HG03354 (cell line): Measurements from ENCODE around the gene HERC3.
A peak's percentile ranks its signal among the peaks of the same experiment; 100 is the strongest.

Experiments
- ATAC-seq: cut with Tn5 transposase; IDR thresholded peaks from one replicate; pipeline ENCODE4 v1.9.1; 2021; ENCODE audit warnings: mild to moderate bottlenecking; ENCODE audit not compliant: unreplicated experiment, poor library complexity, severe bottlenecking

HERC3 gene

DNA sequence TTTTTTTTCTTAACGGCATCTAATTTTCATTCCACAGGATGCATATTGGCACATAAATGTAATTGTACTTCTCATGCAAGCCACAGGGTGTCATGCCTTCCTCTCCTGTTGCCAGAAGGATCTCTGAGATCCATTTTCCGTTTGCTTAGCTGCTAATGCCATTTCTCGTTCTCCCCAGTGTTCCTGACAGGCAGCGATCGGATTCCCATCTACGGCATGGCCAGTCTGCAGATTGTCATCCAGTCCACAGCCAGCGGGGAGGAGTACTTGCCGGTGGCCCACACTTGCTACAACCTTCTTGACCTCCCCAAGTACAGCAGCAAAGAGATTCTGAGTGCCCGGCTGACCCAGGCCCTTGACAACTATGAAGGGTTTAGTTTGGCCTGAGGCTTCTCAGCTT lies 114.3 kb downstream of the HERC3 start:
- ATAC-seq = no peak

DNA sequence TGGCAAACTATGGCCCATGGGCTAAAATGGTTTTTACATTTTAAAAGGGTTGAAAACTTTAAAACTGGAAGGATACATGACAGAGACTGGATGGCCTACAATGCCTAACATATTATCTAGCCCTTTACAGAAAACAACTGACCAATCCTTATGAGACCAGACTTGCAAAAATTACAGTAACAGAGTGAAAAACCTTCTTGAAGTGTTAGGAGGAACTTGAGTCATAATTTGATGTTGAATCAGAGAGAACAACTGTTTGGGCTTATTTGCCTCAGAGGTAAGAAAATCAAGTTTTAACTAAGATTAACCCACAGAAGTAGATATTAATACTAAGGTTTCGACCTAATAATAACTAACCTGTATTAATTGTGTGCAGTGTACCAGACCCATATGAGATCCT lies 117.7 kb downstream of the HERC3 start:
- no peak for ATAC-seq

GRCh38 chr4:88713782-88714181 lies 121.5 kb downstream of the HERC3 start:
- no peak for ATAC-seq

GRCh38 chr4:88718098-88718497 lies 125.8 kb downstream of the HERC3 start:
- no peak for ATAC-seq

DNA sequence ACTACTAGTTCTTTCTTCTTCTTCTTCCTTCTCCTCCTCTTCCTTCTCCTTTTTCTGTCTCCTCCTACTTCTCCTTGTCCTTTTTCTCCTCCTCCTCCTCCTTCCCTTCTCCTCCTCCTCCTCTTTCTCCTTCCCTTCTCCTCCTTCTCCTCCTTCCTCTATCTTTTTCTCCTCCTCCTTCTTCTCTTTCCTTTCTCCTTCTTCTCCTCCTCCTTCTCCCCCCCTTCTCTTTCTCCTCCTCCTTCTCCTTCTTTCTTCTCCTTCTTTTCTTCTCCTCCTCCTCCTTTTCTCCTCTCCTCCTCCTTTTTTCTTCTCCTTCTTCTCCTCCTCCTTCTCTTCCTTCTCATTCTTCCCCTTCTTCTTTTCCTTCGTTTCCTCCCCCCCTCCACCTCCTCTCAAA lies 127.1 kb downstream of the HERC3 start:
- ATAC-seq = no peak

DNA sequence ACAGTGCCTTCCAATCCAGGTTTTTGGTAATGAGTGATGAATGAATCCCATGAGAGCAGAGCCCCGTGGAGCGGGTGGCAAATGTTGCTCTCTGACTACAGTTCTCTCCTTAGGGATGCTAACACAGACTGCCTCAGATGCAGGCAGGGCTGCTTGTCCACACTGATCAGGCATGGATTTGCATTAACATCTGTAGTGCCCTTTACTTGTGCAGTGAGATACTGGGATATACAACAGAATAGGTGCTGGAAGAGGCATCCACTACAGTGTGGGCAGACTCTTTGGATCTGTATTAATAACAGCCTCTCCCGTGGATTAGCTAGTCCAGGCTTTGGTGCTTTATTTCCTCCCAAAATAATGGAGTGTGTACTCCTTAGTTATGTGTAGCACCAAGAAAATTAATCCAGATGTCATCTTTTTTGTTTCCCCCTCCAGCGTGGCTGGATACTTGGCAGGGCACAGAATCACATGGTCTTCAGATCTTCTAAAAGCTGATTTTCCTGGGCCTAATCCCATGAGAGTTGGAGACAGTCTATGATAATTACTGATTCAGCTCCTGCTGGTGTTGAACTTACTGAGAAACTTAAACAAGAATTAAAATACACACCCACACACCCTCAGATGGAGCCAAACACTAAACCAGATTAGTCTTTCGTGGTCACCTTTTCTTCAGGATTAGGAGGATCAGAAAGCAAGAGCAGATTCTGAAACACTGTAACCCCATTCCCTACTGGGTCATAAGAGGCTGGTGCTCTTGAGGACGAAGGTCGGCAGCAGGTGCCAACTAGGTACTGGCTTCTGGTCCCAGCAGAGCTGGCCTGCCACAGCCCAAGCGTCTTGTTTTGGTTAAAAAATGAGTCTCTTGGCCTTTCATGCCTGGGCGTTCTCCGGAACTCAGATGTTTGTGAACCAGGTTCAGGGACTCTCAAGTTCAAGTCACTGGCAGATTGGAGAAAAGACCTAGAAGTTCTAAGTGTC lies 128.5 kb downstream of the HERC3 start:
- no peak for ATAC-seq

DNA sequence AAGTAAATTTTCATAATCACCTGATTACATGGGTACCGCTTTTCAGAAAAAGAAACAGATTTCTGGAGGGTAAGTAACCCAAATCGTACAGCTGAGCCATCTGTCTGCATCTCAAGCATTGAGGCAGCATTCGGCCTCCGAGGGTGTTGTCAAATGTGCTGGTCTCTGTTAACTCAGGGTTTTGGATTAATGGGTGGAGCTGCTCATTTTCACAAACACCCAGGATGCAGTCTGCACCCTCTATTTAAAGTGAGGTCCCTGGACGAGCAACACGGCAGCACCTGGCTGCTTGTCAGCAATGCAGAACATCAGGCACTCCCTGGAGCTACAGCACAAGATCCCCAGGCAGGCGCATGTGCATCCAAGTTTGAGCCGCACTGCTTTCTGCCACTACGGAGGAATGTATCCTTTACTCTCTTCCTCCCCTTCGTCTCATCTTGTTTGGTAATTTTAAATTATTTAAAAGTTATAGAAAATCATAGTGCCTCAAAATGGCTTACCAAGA lies 130.0 kb downstream of the HERC3 start:
- no peak for ATAC-seq

DNA sequence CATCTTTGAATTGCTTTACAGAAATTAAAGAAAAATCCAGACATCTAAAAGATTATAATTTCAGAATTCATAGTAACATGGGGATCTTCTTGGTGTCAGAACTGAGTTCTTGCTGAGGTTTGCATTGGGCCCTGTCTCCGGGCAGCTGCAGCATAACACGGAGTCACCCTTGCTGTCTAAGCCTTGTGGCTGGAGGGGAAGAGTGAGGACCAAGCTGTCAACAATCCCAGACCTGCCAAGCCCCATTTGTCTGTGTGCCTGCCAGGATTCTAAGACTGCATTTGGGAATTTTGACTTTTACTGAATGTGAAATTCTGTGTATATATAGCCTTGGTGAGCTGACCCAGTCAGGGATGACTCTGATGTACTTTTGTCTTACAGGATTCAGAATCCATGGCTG lies 130.5 kb downstream of the HERC3 start:
- no peak for ATAC-seq

DNA sequence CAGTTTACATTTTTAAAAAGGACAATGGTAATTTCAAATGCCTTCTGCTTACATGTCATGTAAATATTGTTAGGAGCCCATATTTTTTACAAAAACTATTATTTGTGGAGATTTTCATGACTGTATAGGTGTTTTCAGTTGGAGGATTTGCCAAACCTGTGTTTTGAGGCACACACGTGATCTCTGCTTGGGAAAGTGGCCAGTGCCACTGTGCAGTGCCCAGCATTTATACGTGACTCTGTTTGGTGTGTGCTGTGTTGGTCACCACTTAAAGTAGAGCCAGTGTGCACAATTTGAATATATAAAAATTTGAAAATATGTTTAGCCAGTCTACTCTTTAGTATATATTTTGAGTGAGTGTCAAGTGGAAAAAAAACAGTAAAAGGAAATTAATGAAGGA lies 132.1 kb downstream of the HERC3 start:
- no peak for ATAC-seq

DNA sequence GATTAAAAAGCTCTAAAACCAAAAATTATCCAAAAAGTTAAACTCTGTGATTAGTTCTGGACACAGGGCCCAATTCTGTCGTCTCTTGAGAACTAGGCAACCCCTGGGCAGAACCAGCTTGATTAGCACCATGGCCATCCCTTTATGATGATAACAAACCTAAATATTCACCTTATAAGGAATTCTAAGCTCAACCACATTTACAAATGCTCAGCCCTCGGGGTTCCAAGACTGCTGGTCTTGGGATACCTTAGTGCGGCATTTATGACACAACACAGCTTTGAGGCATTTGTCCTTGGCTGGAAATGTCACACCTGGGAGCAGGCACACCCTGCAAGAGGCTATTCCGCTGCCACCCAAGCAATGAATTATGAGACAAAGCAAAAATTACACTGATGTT lies 132.9 kb downstream of the HERC3 start:
- no peak for ATAC-seq

- no peak for ATAC-seq
These were observed 133.7 kb downstream of the HERC3 start for GRCh38 chr4:88725986-88726385.

DNA sequence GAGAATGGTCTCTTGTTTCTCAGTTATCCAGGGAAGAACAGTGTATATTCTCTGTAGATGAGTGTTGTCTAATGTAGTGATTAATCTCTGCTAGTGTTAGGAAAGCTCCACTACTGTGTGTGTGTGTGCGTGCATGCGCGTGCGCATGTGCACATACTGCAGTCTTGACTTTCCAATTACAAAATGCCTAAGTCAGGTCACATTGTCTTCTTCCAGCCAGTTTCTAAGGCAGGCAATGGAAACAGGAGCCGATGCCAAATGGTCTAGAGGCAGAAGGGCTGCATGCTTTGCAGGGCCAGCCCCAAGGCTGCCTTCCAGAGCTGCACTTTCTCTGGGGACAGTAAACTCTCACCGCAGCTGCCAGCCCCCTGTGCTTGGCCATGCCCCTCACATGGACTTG lies 135.9 kb downstream of the HERC3 start:
- ATAC-seq = no peak

GRCh38 chr4:88729146-88729760 lies 137.0 kb downstream of the HERC3 start:
- no peak for ATAC-seq

DNA sequence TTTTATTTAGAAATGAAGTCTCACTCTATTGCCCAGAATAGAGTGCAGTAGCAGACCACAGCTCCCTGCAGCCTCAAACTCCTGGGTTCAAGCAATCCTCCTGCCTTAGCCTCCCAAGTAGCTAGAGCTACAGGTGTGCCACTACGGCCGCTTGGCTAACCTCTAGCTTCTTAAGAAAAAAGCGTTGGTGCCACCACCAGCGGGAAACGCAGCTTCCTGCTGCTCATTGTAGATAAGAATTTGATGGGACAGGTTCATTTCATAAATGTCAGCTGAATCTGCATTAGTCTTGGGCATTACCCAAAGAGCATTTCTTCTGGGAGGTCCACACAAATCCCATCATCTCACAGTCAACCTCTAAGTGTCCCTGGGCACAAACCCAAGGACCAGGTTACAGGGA lies 138.5 kb downstream of the HERC3 start:
- ATAC-seq = no peak

GRCh38 chr4:88731381-88731780 lies 139.1 kb downstream of the HERC3 start:
- no peak for ATAC-seq

DNA sequence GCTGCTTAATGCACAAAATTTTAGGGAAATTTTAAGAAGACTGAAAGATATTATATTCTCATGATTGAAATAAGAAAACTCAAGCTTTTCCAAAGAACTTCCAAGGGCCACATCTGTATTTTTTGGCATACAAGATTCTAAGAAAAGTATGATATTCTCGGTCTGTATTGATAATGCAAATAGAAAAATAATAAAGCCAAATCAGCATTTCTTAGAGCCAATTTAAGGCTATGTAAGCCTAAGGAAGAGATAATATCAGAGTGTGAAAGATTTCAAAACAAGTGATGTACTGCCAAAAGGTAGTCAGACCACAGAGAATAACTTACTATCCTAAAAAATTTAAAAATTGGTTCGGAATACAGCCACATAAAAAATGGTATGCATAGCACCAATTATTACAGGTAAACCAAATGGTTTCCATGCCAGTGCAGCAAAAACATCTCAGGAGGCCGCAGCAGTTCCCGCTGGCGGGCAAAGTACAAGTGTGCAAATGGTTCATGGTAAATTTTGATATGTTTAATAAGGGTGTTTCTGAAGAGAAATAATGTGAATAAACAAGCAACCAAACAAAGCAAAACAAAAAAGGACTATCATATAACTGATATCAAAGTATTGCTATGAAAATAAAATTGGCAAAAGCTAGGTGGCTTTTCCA lies 140.6 kb downstream of the HERC3 start:
- no peak for ATAC-seq

GRCh38 chr4:88734403-88734949 lies 142.2 kb downstream of the HERC3 start:
- no peak for ATAC-seq

GRCh38 chr4:88735564-88735963 lies 143.3 kb downstream of the HERC3 start:
- ATAC-seq = no peak

DNA sequence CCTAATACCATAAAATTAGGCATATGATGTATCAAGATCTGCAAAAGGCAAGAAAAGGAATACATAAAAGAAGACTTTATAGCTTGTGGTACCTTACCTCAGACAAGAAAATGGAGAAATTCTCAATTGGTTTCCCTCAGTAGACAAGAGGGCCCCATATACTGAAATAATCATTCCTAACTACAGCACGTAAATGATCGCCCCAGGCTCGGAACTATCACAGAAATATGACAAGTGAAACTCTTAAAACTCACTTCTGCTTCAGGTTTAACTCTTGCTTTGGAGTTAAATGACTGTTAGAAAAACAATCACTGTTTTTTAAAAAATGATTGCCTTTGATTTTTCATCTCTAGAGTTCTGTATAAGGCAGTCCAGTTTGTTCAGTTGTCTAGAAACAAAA lies 144.0 kb downstream of the HERC3 start:
- ATAC-seq = peak; percentile 35

DNA sequence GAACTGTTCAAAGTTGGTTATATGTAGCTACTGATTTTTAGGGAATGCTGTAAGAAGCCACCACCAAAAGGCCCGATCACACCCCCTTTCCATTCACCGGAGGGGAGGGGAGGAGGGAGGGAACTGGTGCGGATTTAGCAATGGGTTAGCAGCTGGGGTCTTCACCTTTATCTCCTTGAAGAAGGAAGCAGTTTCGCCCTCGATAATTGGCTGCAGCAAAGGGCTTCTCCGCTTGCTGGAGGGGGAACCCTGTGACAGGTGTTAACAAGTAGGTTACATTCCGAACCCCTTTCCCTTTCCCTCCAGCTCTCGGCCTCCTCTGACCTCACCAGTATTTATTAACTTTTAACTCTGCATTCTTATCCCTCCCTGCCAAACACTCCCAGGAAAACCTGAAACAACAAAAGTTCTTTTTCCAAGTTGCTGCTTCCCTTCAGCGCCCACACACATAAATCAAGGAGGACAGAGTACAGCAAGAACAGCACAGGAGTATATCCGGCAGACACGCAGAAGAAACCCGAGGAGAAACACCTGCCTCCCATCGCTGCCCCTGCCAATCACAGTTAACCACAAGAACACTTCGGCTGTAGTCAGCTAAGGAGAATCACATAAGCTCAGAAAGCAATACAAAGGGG lies 145.1 kb downstream of the HERC3 start:
- peak; percentile 98 for ATAC-seq
